Hepatocyte (in vitro differentiated cells): ENCODE measurements around the gene TMEM108. TPM values are rescaled to one million over a fixed set of nuclear protein-coding genes. Genes with fewer than 3 reads are reported as not detected.

ENCODE experiments used
- DNase-seq: peaks from one replicate; pipeline ENCODE4 v3.0.0-alpha.2; 2016; ENCODE audit warnings: low spot score
- H2AFZ ChIP-seq: fragments of 200-600 bp; sonication (generic); 2 replicates; pipeline ENCODE4 v1.6.0; 2016; ENCODE audit warnings: antibody characterized with exemption, mild to moderate bottlenecking
- H3K27ac ChIP-seq: fragments of 200-600 bp; sonication (generic); 2 replicates; pipeline ENCODE4 v1.5.1; 2016; ENCODE audit warnings: mild to moderate bottlenecking
- H3K27me3 ChIP-seq: fragments of 200-600 bp; sonication (generic); 2 replicates; pipeline ENCODE4 v1.6.1; 2016
- H3K36me3 ChIP-seq: fragments of 200-600 bp; sonication (generic); replicated peaks from 2 replicates; pipeline ENCODE4 v1.5.1; 2016; ENCODE audit warnings: low read depth; ENCODE audit not compliant: insufficient read depth
- H3K4me1 ChIP-seq: fragments of 200-600 bp; sonication (generic); 2 replicates; pipeline ENCODE4 v1.5.1; 2016; ENCODE audit warnings: mild to moderate bottlenecking, moderate library complexity; ENCODE audit not compliant: insufficient read depth
- H3K4me2 ChIP-seq: fragments of 200-600 bp; sonication (generic); 2 replicates; pipeline ENCODE4 v1.6.0; 2016
- H3K4me3 ChIP-seq: fragments of 200-600 bp; sonication (generic); 2 replicates; pipeline ENCODE4 v1.5.1; 2016; ENCODE audit warnings: mild to moderate bottlenecking
- H3K79me2 ChIP-seq: fragments of 200-600 bp; sonication (generic); 2 replicates; pipeline ENCODE4 v1.6.0; 2017; ENCODE audit warnings: mild to moderate bottlenecking
- H3K9me2 ChIP-seq: fragments of 200-600 bp; sonication (generic); replicated peaks from 2 replicates; pipeline ENCODE4 v1.6.0; 2017; ENCODE audit warnings: mild to moderate bottlenecking; ENCODE audit not compliant: insufficient read depth
- H3K9me3 ChIP-seq: fragments of 200-600 bp; sonication (generic); 2 replicates; pipeline ENCODE4 v1.5.1; 2016; ENCODE audit warnings: low read depth, mild to moderate bottlenecking
- H4K20me1 ChIP-seq: fragments of 200-600 bp; sonication (generic); 2 replicates; pipeline ENCODE4 v1.6.0; 2016; ENCODE audit warnings: mild to moderate bottlenecking; ENCODE audit not compliant: insufficient read depth, poor library complexity, severe bottlenecking
- EZH2 ChIP-seq: fragments of 200-600 bp; sonication (generic); IDR thresholded peaks from 2 replicates; pipeline ENCODE4 v1.6.1; 2016; ENCODE audit warnings: antibody characterized with exemption, mild to moderate bottlenecking, borderline replicate concordance
- EZH2phosphoT487 ChIP-seq: fragments of 200-600 bp; sonication (generic); IDR thresholded peaks from one replicate; pipeline ENCODE4 v1.6.1; 2018; ENCODE audit warnings: antibody characterized with exemption, mild to moderate bottlenecking, low read depth, moderate library complexity; ENCODE audit not compliant: unreplicated experiment, severe bottlenecking
- WGBS: methylation state at CpG from one replicate; pipeline ENCODE4 v1.1.6; 2016; ENCODE audit warnings: low lambda C conversion rate; ENCODE audit errors: missing lambda C conversion rate; 5-methylcytosine and 5-hydroxymethylcytosine counted together
- polyA plus RNA-seq: library from polyadenylated mRNA; unstranded; fragments of >200 nt; fragmentation: Nextera tagmentation; extraction: Ambion mirVana; gene quantifications from 2 replicates; pipeline ENCODE4 v1.2.1, GENCODE V29; 2016
- total RNA-seq: library from RNA; depleted of rRNA; stranded (reverse); fragments of >200 nt; gene quantifications from 2 replicates; pipeline ENCODE4 v1.2.3, GENCODE V29; 2014
- TF ChIP-seq, protein P1 (sequence below): fragments of 200-600 bp; sonication (generic); IDR thresholded peaks from 2 replicates; pipeline ENCODE4 v1.5.1; 2016; ENCODE audit warnings: antibody characterized with exemption, mild to moderate bottlenecking; ENCODE audit not compliant: poor library complexity

The TMEM108 gene
- total and polyA plus RNA-seq, 2 experiments from 2014 or later = 0.53 to 6.5 TPM

DNA sequence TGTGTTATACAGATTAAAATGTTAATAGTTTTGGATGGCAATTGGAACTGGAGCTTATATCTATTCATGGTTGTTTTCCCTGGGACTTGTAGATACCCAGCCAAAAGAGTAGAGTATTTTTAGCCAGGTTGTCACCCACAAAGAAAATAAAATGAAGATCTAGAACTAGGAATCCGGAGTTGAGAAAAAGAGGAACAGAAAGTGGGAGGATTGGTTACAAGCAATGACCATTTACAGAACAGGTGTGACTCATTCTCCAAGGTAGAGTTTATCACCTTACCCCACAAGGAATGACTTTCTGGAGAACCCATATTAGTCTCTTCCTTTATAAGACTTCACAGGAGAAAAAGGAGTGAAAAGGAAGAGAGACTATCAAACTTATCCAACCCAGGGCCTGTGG lies 99.8 kb downstream of the TMEM108 start:
- Histone ChIP-seq H3K4me1 (no peaks in the 10 kb centered on the region), H3K27ac (no peak overlapping the region), H2AFZ (no peak overlapping the region), H3K9me3 (no peaks in the 10 kb centered on the region), H4K20me1 (no peaks in the 10 kb centered on the region), H3K9me2 (no peaks in the 10 kb centered on the region), H3K27me3 (no peaks in the 10 kb centered on the region), H3K36me3 (no peaks in the 10 kb centered on the region), H3K79me2 (no peaks in the 10 kb centered on the region), H3K4me3 (no peak overlapping the region), H3K4me2 (no peak overlapping the region)
- 85% methylated on average over 1 of the region's 1 CpG for WGBS
- TF ChIP-seq EZH2 = no peak
- TF ChIP-seq, protein P1, sequence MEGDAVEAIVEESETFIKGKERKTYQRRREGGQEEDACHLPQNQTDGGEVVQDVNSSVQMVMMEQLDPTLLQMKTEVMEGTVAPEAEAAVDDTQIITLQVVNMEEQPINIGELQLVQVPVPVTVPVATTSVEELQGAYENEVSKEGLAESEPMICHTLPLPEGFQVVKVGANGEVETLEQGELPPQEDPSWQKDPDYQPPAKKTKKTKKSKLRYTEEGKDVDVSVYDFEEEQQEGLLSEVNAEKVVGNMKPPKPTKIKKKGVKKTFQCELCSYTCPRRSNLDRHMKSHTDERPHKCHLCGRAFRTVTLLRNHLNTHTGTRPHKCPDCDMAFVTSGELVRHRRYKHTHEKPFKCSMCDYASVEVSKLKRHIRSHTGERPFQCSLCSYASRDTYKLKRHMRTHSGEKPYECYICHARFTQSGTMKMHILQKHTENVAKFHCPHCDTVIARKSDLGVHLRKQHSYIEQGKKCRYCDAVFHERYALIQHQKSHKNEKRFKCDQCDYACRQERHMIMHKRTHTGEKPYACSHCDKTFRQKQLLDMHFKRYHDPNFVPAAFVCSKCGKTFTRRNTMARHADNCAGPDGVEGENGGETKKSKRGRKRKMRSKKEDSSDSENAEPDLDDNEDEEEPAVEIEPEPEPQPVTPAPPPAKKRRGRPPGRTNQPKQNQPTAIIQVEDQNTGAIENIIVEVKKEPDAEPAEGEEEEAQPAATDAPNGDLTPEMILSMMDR = no peak
- TF ChIP-seq EZH2phosphoT487 = no peak
- no peak for DNase-seq

DNA sequence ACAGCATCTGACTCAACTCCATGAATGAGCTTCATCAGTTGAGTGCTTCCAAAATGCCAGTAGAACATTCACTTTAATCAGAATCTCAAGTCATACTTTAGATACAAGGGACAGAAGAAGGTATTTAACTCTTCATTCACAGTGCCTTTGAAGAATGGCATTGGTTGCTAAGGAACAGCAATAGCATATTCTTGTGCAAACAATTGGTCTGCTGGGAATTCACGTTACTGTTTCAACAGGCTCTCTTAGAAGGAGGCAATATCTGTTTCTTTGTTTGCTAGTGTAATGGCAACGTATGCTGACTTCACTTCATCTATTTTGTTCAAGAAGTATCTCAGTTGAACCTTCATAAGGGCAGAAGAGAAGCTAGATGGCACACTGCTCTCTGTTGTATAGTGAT lies 113.9 kb downstream of the TMEM108 start:
- H3K27me3 ChIP-seq = no peaks in the 10 kb centered on the region
- no peaks in the 10 kb centered on the region for H3K9me2 ChIP-seq
- 41% methylated on average over 2 of the region's 2 CpGs for WGBS
- TF ChIP-seq, protein P1 = no peak
- TF ChIP-seq EZH2 (no peak), EZH2phosphoT487 (no peak)
- H3K27ac ChIP-seq = peak overlapping the region; percentile 46
- no peaks in the 10 kb centered on the region for H3K9me3 ChIP-seq
- H3K36me3 ChIP-seq = no peaks in the 10 kb centered on the region
- H3K79me2 ChIP-seq = no peaks in the 10 kb centered on the region
- H3K4me3 ChIP-seq = no peak overlapping the region
- H3K4me2 ChIP-seq = no peak overlapping the region
- no peaks in the 10 kb centered on the region for H3K4me1 ChIP-seq
- DNase-seq = peak; percentile 10
- H4K20me1 ChIP-seq = no peaks in the 10 kb centered on the region
- H2AFZ ChIP-seq = no peak overlapping the region

DNA sequence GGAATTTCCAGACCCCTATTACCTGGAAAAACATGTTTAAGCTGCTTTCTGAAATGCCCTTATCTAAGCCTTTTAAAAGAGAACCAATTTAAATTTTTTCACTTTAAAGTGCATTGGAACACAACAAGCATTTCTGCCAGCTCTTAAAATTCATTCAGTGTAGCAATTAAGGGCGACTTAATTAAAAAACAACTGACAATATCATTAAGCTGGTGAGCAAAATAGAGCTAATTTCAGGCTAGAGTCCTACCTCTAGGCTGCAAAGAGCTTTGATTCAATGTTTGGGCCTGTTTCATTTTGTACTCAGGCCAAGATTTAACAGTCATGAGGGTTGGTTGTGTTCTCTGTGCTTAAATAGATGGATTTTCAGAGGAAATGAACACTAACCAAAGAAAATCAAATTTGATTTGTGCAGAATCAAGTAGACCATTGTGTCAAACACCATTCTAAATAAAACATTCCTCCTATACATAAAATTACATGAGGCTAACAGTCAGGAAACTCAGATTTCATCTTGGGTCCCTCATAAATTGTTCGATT lies 114.6 kb downstream of the TMEM108 start:
- H3K27me3 ChIP-seq = no peaks in the 10 kb centered on the region
- no peak overlapping the region for H3K27ac ChIP-seq
- no peak overlapping the region for H2AFZ ChIP-seq
- DNase-seq = no peak
- H4K20me1 ChIP-seq = no peaks in the 10 kb centered on the region
- no peaks in the 10 kb centered on the region for H3K4me1 ChIP-seq
- no peak overlapping the region for H3K4me3 ChIP-seq
- H3K9me3 ChIP-seq = no peaks in the 10 kb centered on the region
- no peaks in the 10 kb centered on the region for H3K79me2 ChIP-seq
- H3K9me2 ChIP-seq = no peaks in the 10 kb centered on the region
- no peak overlapping the region for H3K4me2 ChIP-seq
- no peaks in the 10 kb centered on the region for H3K36me3 ChIP-seq
- TF ChIP-seq EZH2 = no peak
- TF ChIP-seq, protein P1 = no peak
- no peak for TF ChIP-seq EZH2phosphoT487
- 71% methylated on average over 2 of the region's 2 CpGs for WGBS

DNA sequence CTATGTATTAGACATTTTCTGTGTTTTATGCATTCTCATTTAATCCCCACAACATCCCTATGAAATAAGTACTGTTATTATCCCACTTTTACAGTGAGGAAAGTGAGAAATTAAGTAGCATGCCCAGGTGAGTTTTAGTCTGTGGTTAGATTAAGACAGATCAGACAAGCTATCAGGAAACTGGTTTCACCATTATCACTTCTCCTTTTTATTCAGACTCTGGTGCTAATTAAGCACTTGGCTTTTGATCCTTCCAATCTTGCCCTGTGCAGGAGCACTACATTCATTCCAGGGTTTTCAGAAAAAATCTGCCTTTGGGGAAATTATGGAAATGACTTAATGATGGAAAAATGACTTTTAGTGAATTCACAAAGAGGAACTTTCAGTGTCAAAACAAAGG lies 115.2 kb downstream of the TMEM108 start:
- TF ChIP-seq, protein P1 = no peak
- TF ChIP-seq EZH2 (no peak), EZH2phosphoT487 (no peak)
- Histone ChIP-seq H3K36me3 (no peaks in the 10 kb centered on the region), H3K27ac (no peak overlapping the region), H4K20me1 (no peaks in the 10 kb centered on the region), H3K4me1 (no peaks in the 10 kb centered on the region), H3K9me3 (no peaks in the 10 kb centered on the region), H3K79me2 (no peaks in the 10 kb centered on the region), H3K4me2 (no peak overlapping the region), H3K4me3 (no peak overlapping the region), H3K27me3 (no peaks in the 10 kb centered on the region), H2AFZ (no peak overlapping the region), H3K9me2 (no peaks in the 10 kb centered on the region)
- DNase-seq = no peak
